Tongue (tissue), 2 donors: ENCODE data around the gene VTN. TPM values are rescaled to one million over a fixed set of nuclear protein-coding genes. Genes with fewer than 3 reads are reported as not detected.
A peak's percentile ranks its signal among the peaks of the same experiment; 100 is the strongest.
"Not testable (repeated sequence)": the region's sequence is repeated elsewhere in the genome, so short reads cannot be mapped to it uniquely, and the experiment has no call there.

Experiments used
- DNase-seq: peaks from one replicate; pipeline ENCODE4 v3.0.0-alpha.2; 2015
- total RNA-seq: library from RNA; depleted of rRNA; stranded (reverse); fragments of >200 nt; gene quantifications from one replicate; pipeline ENCODE4 v1.2.3, GENCODE V29; 2014

Gene VTN
- total RNA-seq, 1 donor from 2014 or later, result 1.0 TPM

- no peak for DNase-seq
Measured at GRCh38 chr17:28341516-28341915, 28.6 kb downstream of the VTN start.

- no peak for DNase-seq
Measured at GRCh38 chr17:28340374-28340773, 29.7 kb downstream of the VTN start.

GRCh38 chr17:28339431-28339830, 30.7 kb downstream of the VTN start:
- DNase-seq, result no peak

- not testable (repeated sequence) for DNase-seq
Measured at GRCh38 chr17:28338769-28339212, 31.3 kb downstream of the VTN start.

- DNase-seq, result no peak
Measured at GRCh38 chr17:28338056-28338768, 31.9 kb downstream of the VTN start.

- peak; percentile 84 for DNase-seq
Measured at GRCh38 chr17:28335959-28336871, 33.9 kb downstream of the VTN start.

GRCh38 chr17:28335201-28335958, 34.7 kb downstream of the VTN start, which contains the start of the genes IFT20 and TNFAIP1:
Gene IFT20, minus strand, starts transcription at chr17:28335472. Its CDS starts 3,487 bp downstream, at chr17:28331985.
Gene TNFAIP1, plus strand, starts transcription at chr17:28335761. Its CDS starts 3,761 bp downstream, at chr17:28339522.
- peak; percentile 100 for DNase-seq

GRCh38 chr17:28334666-28335200, 35.4 kb downstream of the VTN start:
- DNase-seq, result no peak

GRCh38 chr17:28334171-28334570, 35.9 kb downstream of the VTN start:
- no peak for DNase-seq

GRCh38 chr17:28333083-28333746, 36.9 kb downstream of the VTN start:
- no peak for DNase-seq

GRCh38 chr17:28331891-28332420, 38.2 kb downstream of the VTN start:
- no peak for DNase-seq

GRCh38 chr17:28330671-28331070, 39.4 kb downstream of the VTN start:
- no peak for DNase-seq

- no peak for DNase-seq
Measured at GRCh38 chr17:28328325-28328724, 41.8 kb downstream of the VTN start.

GRCh38 chr17:28327709-28328108, 42.4 kb downstream of the VTN start:
- DNase-seq, result no peak

- no peak for DNase-seq
Measured at GRCh38 chr17:28327031-28327607, 43.0 kb downstream of the VTN start.

GRCh38 chr17:28326114-28326513, 44.0 kb downstream of the VTN start:
- DNase-seq, result no peak

GRCh38 chr17:28325211-28325610, 44.9 kb downstream of the VTN start:
- DNase-seq, result no peak

GRCh38 chr17:28324781-28325180, 45.3 kb downstream of the VTN start:
- no peak for DNase-seq

GRCh38 chr17:28324267-28324745, 45.8 kb downstream of the VTN start:
- DNase-seq, result no peak

GRCh38 chr17:28320215-28321061, 49.7 kb downstream of the VTN start:
- DNase-seq, result no peak
